ENCODE measurements around the gene NHLH1. TPM values are rescaled to one million over a fixed set of nuclear protein-coding genes. Genes with fewer than 3 reads are reported as not detected.

Gene NHLH1
- total and polyA plus RNA-seq, 2 of the 13 experiments (the other 11 are each of a cell fraction or from before 2014, with no cell fraction given), result 0.11 to 0.57 TPM

DNA sequence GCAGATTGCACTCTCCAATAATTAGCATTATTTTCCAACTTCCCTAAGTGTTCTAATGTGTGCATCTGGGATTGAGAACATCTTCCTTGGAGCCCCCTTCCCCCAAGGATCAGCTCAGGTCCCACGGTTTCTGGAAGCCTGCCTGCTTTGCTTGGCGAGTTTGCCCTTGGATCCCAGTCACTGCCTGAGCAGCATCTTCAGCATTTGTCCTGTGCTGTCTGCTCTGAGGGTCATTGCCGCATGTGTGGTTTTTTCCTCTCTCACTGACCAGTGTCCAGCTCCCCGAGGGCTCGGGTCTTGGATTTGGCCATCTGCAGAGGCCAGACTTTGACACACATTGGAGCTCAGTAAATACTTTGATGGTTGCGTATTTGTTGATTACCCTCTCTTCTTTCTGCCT lies 51.6 kb downstream of the NHLH1 start:
- TF ChIP-seq, protein P1, sequence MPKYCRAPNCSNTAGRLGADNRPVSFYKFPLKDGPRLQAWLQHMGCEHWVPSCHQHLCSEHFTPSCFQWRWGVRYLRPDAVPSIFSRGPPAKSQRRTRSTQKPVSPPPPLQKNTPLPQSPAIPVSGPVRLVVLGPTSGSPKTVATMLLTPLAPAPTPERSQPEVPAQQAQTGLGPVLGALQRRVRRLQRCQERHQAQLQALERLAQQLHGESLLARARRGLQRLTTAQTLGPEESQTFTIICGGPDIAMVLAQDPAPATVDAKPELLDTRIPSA (CRISPR knock-in tag; IDR thresholded peaks at IDR 0.05; ENCODE audit: borderline replicate concordance), result no peak
- no peak for TF ChIP-seq THRA (CRISPR knock-in tag; IDR thresholded peaks at IDR 0.05; ENCODE audit: borderline replicate concordance)
- TF ChIP-seq STAT5B (CRISPR knock-in tag; IDR thresholded peaks at IDR 0.05), result no peak
- no peak for TF ChIP-seq RXRB (CRISPR knock-in tag; IDR thresholded peaks at IDR 0.05; ENCODE audit: borderline replicate concordance)
- no peak for TF ChIP-seq POGK (CRISPR knock-in tag; conservative IDR thresholded peaks at IDR 0.05)
- no peak for TF ChIP-seq HIVEP1 (CRISPR knock-in tag; IDR thresholded peaks at IDR 0.05)
- TF ChIP-seq HNRNPK (IDR thresholded peaks at IDR 0.05; ENCODE audit: low read depth, low read length, poor library complexity, severe bottlenecking), result no peak
- no peak for TF ChIP-seq YEATS4 (CRISPR knock-in tag; IDR thresholded peaks at IDR 0.05; ENCODE audit: borderline replicate concordance)
- no peak for TF ChIP-seq IKZF1 (IDR thresholded peaks at IDR 0.05)
- TF ChIP-seq TFE3 (CRISPR knock-in tag; IDR thresholded peaks at IDR 0.05), result no peak
- no peak for TF ChIP-seq ZMAT5 (CRISPR knock-in tag; IDR thresholded peaks at IDR 0.05; ENCODE audit: borderline replicate concordance, low read depth)
- no peak for TF ChIP-seq RBM39 (IDR thresholded peaks at IDR 0.05; ENCODE audit: low read depth, low read length, poor library complexity, severe bottlenecking)
- TF ChIP-seq ZNF414 (CRISPR knock-in tag; IDR thresholded peaks at IDR 0.05), result no peak
- no peak for TF ChIP-seq MXD1 (CRISPR knock-in tag; IDR thresholded peaks at IDR 0.05)
- no peak for TF ChIP-seq ZNF749 (CRISPR knock-in tag; IDR thresholded peaks at IDR 0.05; ENCODE audit: borderline replicate concordance)
- TF ChIP-seq SKI (IDR thresholded peaks at IDR 0.05; ENCODE audit: partially characterized antibody), result no peak
- no peak for TF ChIP-seq ZNF331 (CRISPR knock-in tag; IDR thresholded peaks at IDR 0.05)
- Histone ChIP-seq H3K4me2 (ENCODE audit: low read depth, low read length) (no peak overlapping the region), H3K4me1 (ENCODE audit: insufficient read depth, low read length) (no peaks in the 10 kb centered on the region), H3K9me3 (ENCODE audit: low read length) (no peaks in the 10 kb centered on the region), H3K36me3 (replicated peaks in 1 of 2; ENCODE audit: control insufficient read depth in 1 of 2, insufficient read depth in 2 of 2, low read length in 2 of 2) (no peaks in the 10 kb centered on the region), H2AFZ (ENCODE audit: low read length) (no peak overlapping the region), H3K79me2 (ENCODE audit: insufficient read depth, low read length) (no peaks in the 10 kb centered on the region), H3K27ac (ENCODE audit: extremely low read length, insufficient read depth, low read length) (no peak overlapping the region), H3K27me3 (ENCODE audit: control insufficient read depth in 1 of 2, insufficient read depth in 2 of 2, low read length in 2 of 2) (peaks cover 3 to 27% of the 10 kb centered on the region in 2 experiments; a peak in 4 of 5 replicates), H4K20me1 (ENCODE audit: insufficient read depth, low read length) (no peaks in the 10 kb centered on the region), H3K4me3 (replicated peaks in 1 of 3; ENCODE audit: insufficient read depth in 1 of 3, low read depth in 2 of 3, low read length in 3 of 3) (no peak overlapping the region), H3K9ac (ENCODE audit: insufficient read depth, low read depth, low read length) (no peak overlapping the region)
- DNase-seq (ENCODE audit: low spot score) (no peak), FAIRE-seq (no peak), ATAC-seq (no peak)
- WGBS (ENCODE audit: low lambda C conversion rate), result 19% methylated on average over 6 of the region's 6 CpGs
- CTCF ChIA-PET (ENCODE audit: low intra/inter-chr PET ratio, low total read pairs), result no interaction called here
- no TSS peak for BruUV-seq (replicated peaks)
- POLR2A ChIA-PET, result no interaction called here
- intact Hi-C loops (cut with micrococcal nuclease; ENCODE audit: unreplicated experiment), result no loop called here
- in situ Hi-C loops (cut with HindIII; ENCODE audit: extremely low pct_ligation_motif_present, low pct_unique_long_range_greater_than_20kb), result no loop called here
